K562 (cell line): ENCODE results near the gene TEDC1.

Experiments
- CBX2 ChIP-seq: fragments of 200-600 bp; sonication (generic); IDR thresholded peaks from one replicate; pipeline ENCODE4 v1.6.1; 2012; ENCODE audit warnings: mild to moderate bottlenecking, low read length, inconsistent platforms; ENCODE audit not compliant: insufficient read depth, poor library complexity, severe bottlenecking
- JUN ChIP-seq, 2 experiments: sonication (generic) in 1 of 2; formaldehyde crosslinking in 1 of 2; IDR thresholded peaks; 2 replicates each; pipeline versions ENCODE4 v1.6.1 to v1.8.0; 2012 to 2022; ENCODE audit warnings: borderline replicate concordance in 2 of 2, mild to moderate bottlenecking in 2 of 2, improper control_type of control experiment in 1 of 2, low read depth in 1 of 2, low read length in 1 of 2, missing genetic modification reagents in 1 of 2
- MEF2D ChIP-seq: conservative IDR thresholded peaks from 2 replicates; pipeline ENCODE4 v1.6.1; 2016; ENCODE audit warnings: low read depth, missing genetic modification characterization, missing compliant biosample characterization
- MYC ChIP-seq, 2 experiments: fragments of 250-450 bp in 1 of 2; sonication (Bioruptor Pico) in 1 of 2; IDR thresholded peaks; 2 replicates each; pipeline versions ENCODE4 v1.5.1 to v1.6.1; 2012 to 2021; ENCODE audit warnings: low read depth in 2 of 2, borderline replicate concordance in 1 of 2, improper control_type of control experiment in 1 of 2, low read length in 1 of 2, mild to moderate bottlenecking in 1 of 2, moderate library complexity in 1 of 2
- POLR3G ChIP-seq: IDR thresholded peaks from 2 replicates; pipeline ENCODE4 v1.6.1; 2011; ENCODE audit not compliant: insufficient read length, insufficient replicate concordance; ENCODE audit errors: extremely low read depth
- WHSC1 ChIP-seq: IDR thresholded peaks from one replicate; pipeline ENCODE4 v1.6.1; 2012; ENCODE audit warnings: low read length, control low read depth, inconsistent platforms

DNA sequence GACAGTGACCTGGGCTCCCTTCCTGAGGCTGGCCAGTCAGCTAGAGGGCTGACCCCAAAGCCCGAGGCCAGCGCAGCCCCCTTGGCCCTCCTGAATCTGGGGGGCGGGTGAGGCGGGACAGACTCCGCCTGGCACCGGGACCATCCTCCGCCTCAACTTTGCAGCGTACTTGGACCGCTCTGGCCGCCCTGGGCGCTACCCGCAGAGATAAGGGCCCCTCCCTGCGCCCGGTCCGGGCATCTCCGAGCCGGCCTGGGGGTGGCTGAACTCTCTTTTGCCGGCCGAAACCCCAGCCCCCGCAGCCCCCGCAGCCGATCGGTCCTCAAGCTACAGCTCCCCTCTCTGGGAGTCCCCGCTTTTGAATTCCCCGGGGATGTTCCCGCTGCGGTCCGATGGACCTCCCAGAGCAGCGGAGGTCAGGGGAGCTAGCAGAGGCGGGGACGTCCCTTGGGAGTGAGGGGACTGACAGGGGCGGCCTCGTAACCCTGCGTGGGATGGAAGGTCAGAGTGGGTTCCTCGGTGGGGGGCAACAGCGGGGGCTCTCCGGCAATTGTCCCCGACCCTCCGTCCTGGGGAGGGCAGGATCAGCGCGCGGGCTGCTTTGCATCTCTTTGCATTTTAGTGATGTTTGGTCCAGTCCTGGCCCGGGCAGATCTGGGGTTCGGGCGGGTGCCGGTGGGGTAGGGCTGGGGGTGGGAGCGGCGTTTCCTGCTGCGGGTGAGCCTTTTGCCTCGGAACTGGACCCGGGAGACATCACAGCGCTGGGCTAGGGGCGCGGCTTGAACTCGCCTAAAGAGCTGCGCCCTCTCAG, 4.7 kb upstream of the TEDC1 start, which contains the start of gene CRIP1:
- no peak for TF ChIP-seq JUN (IDR thresholded peaks at IDR 0.05; ENCODE audit: borderline replicate concordance, low read depth, low read length)
- no peak for TF ChIP-seq JUN (CRISPR knock-in tag; IDR thresholded peaks at IDR 0.05; ENCODE audit: borderline replicate concordance)
- no peak for TF ChIP-seq WHSC1
- TF ChIP-seq POLR3G = no peak
- TF ChIP-seq MYC (IDR thresholded peaks at IDR 0.05; ENCODE audit: low read depth, low read length) = no peak
- TF ChIP-seq MYC (CRISPR knock-in tag; IDR thresholded peaks at IDR 0.05; ENCODE audit: borderline replicate concordance, low read depth) = no peak
- no peak for TF ChIP-seq CBX2
- no peak for TF ChIP-seq MEF2D (tag)
